SK-N-SH (cell line): ENCODE measurements around the gene ARHGAP6. TPM values are rescaled to one million over a fixed set of nuclear protein-coding genes. Genes with fewer than 3 reads are reported as not detected.

Experiments
- CTCF ChIA-PET: fragments of 300-600, 350-600 bp; formaldehyde crosslinking; extraction: SDS; loops from one replicate; lab custom pipeline; 2021; lab: Yijun Ruan, JAX
- POLR2A ChIA-PET: fragments of 350-600 bp; sonication (Branson Sonifier 250); formaldehyde crosslinking; extraction: SDS; loops from one replicate; lab custom pipeline; 2020; ENCODE audit warnings: antibody characterized with exemption, inconsistent platforms; lab: Yijun Ruan, JAX
- DNase-seq: peaks from one replicate; pipeline ENCODE4 v3.0.0; 2012
- H2AFZ ChIP-seq: fragments of 200-600 bp; sonication (generic); 2 replicates; pipeline ENCODE4 v1.8.1; 2016; ENCODE audit warnings: antibody characterized with exemption, mild to moderate bottlenecking, low read depth
- H3F3A ChIP-seq: fragments of 200-600 bp; sonication (generic); replicated peaks from 2 replicates; pipeline ENCODE3; 2016; ENCODE audit warnings: antibody characterized with exemption, mild to moderate bottlenecking; ENCODE audit not compliant: insufficient read depth
- H3K27ac ChIP-seq, 2 experiments: fragments of 200-500 bp in 1 of 2; fragments of 200-600 bp in 1 of 2; sonication (Bioruptor generic) in 1 of 2; sonication (generic), shearing (Covaris generic) in 1 of 2; 2 replicates each; pipeline versions ENCODE4 v1.5.1 to v1.6.1; 2014 to 2016; ENCODE audit warnings: low read depth in 2 of 2, inconsistent platforms in 1 of 2, low read length in 1 of 2, mild to moderate bottlenecking in 1 of 2, mixed read lengths in 1 of 2
- H3K27me3 ChIP-seq: fragments of 200-600 bp; sonication (generic), shearing (Covaris generic); 2 replicates; pipeline ENCODE4 v1.6.1; 2016; ENCODE audit warnings: mixed run types; ENCODE audit not compliant: insufficient read depth
- H3K36me3 ChIP-seq, 2 experiments: fragments of 200-500 bp in 1 of 2; fragments of 200-600 bp in 1 of 2; sonication (Bioruptor generic) in 1 of 2; sonication (generic) in 1 of 2; replicated peaks in 1 of 2; 2 replicates each; pipeline versions ENCODE3 to v1.5.1; 2014 to 2016; ENCODE audit warnings: low read length in 1 of 2, mild to moderate bottlenecking in 1 of 2; ENCODE audit not compliant: insufficient read depth in 2 of 2, control insufficient read depth in 1 of 2
- H3K4me1 ChIP-seq, 2 experiments: fragments of 200-500 bp in 1 of 2; fragments of 200-600 bp in 1 of 2; sonication (Bioruptor generic) in 1 of 2; sonication (generic), shearing (Covaris generic) in 1 of 2; 2 replicates each; pipeline versions ENCODE4 v1.5.1 to v1.6.1; 2014 to 2016; ENCODE audit warnings: low read depth in 1 of 2, low read length in 1 of 2, mixed run types in 1 of 2; ENCODE audit not compliant: insufficient read depth in 2 of 2, control insufficient read depth in 1 of 2
- H3K4me2 ChIP-seq: fragments of 200-600 bp; sonication (generic), shearing (Covaris generic); 2 replicates; pipeline ENCODE4 v1.6.1; 2017; ENCODE audit warnings: mixed run types
- H3K4me3 ChIP-seq, 2 experiments: fragments of 200-500 bp in 1 of 2; fragments of 200-600 bp in 1 of 2; sonication (Bioruptor generic) in 1 of 2; sonication (generic), shearing (Covaris generic) in 1 of 2; 2 replicates each; pipeline versions ENCODE4 v1.5.1 to v1.8.1; 2014 to 2016; ENCODE audit warnings: low read depth in 2 of 2, inconsistent platforms in 1 of 2, low read length in 1 of 2, mild to moderate bottlenecking in 1 of 2, mixed read lengths in 1 of 2, moderate library complexity in 1 of 2
- H3K79me2 ChIP-seq: fragments of 200-600 bp; sonication (generic); 2 replicates; pipeline ENCODE4 v1.8.1; 2017; ENCODE audit warnings: mild to moderate bottlenecking; ENCODE audit not compliant: insufficient read depth
- H3K9ac ChIP-seq: fragments of 200-600 bp; sonication (generic); 2 replicates; pipeline ENCODE4 v1.6.1; 2017; ENCODE audit warnings: mixed run types
- H3K9me2 ChIP-seq: fragments of 200-600 bp; sonication (generic); 2 replicates; pipeline ENCODE4 v1.6.1; 2017; ENCODE audit warnings: mixed run types
- H3K9me3 ChIP-seq: fragments of 200-600 bp; sonication (generic); 2 replicates; pipeline ENCODE4 v1.6.1; 2017; ENCODE audit warnings: mixed run types, mild to moderate bottlenecking, moderate library complexity
- H4K20me1 ChIP-seq: fragments of 200-600 bp; sonication (generic); 2 replicates; pipeline ENCODE4 v1.6.1; 2017; ENCODE audit warnings: mild to moderate bottlenecking, mixed run types; ENCODE audit not compliant: insufficient read depth
- CHD2 ChIP-seq: fragments of 150-350 bp; IDR thresholded peaks from 2 replicates; pipeline ENCODE4 v1.6.1; 2018; ENCODE audit warnings: low read length; ENCODE audit not compliant: partially characterized antibody
- EP300 ChIP-seq, 2 experiments: IDR thresholded peaks; 2 replicates each; pipeline versions ENCODE4 v1.4.0 to v1.6.1; 2012; ENCODE audit warnings: borderline replicate concordance in 1 of 2, low read depth in 1 of 2, low read length in 1 of 2
- EZH2phosphoT487 ChIP-seq: fragments of 200-600 bp; sonication (generic); IDR thresholded peaks from 2 replicates; pipeline ENCODE4 v1.6.1; 2017; ENCODE audit warnings: low read depth, mixed run types, mild to moderate bottlenecking, antibody characterized with exemption, moderate library complexity, borderline replicate concordance
- FOXJ3 ChIP-seq: sonication (generic); formaldehyde crosslinking; IDR thresholded peaks from 2 replicates; pipeline ENCODE4 v1.5.1; 2020; ENCODE audit warnings: mild to moderate bottlenecking, missing genetic modification reagents
- GABPA ChIP-seq: IDR thresholded peaks from 2 replicates; pipeline ENCODE4 v1.4.0; 2012; ENCODE audit warnings: low read depth, mild to moderate bottlenecking
- IRF3 ChIP-seq: fragments of 150-350 bp; IDR thresholded peaks from 2 replicates; pipeline ENCODE4 v1.6.1; 2016; ENCODE audit warnings: mild to moderate bottlenecking, low read depth, low read length
- MAX ChIP-seq: IDR thresholded peaks from 2 replicates; pipeline ENCODE4 v1.4.0; 2012; ENCODE audit warnings: low read depth
- MEF2A ChIP-seq: IDR thresholded peaks from 2 replicates; pipeline ENCODE4 v1.4.0; 2012; ENCODE audit warnings: low read depth, borderline replicate concordance
- MXI1 ChIP-seq: IDR thresholded peaks from 2 replicates; pipeline ENCODE4 v1.6.1; 2012; ENCODE audit warnings: mild to moderate bottlenecking, low read depth, low read length, improper control_type of control experiment
- NFIC ChIP-seq: IDR thresholded peaks from 2 replicates; pipeline ENCODE4 v1.4.0; 2012; ENCODE audit warnings: borderline replicate concordance
- NRF1 ChIP-seq: IDR thresholded peaks from 2 replicates; pipeline ENCODE4 v1.6.1; 2012; ENCODE audit warnings: low read depth, mild to moderate bottlenecking, low read length
- RAD21 ChIP-seq: IDR thresholded peaks from 2 replicates; pipeline ENCODE4 v1.6.1; 2012; ENCODE audit warnings: mild to moderate bottlenecking, low read length
- RXRA ChIP-seq: IDR thresholded peaks from 2 replicates; pipeline ENCODE4 v1.4.0; 2012; ENCODE audit warnings: low read depth, mild to moderate bottlenecking, borderline replicate concordance
- SIN3A ChIP-seq: IDR thresholded peaks from 2 replicates; pipeline ENCODE4 v1.6.1; 2012; ENCODE audit warnings: low read depth, mild to moderate bottlenecking, low read length, moderate library complexity, borderline replicate concordance
- TAF1 ChIP-seq: IDR thresholded peaks from 2 replicates; pipeline ENCODE4 v1.6.1; 2012; ENCODE audit warnings: low read depth, mild to moderate bottlenecking, low read length, moderate library complexity, borderline replicate concordance
- TEAD4 ChIP-seq: IDR thresholded peaks from 2 replicates; pipeline ENCODE4 v1.4.0; 2012; ENCODE audit warnings: mild to moderate bottlenecking, borderline replicate concordance; ENCODE audit not compliant: insufficient read depth
- USF2 ChIP-seq: fragments of 150-350 bp; IDR thresholded peaks from 2 replicates; pipeline ENCODE4 v1.6.1; 2017; ENCODE audit warnings: antibody characterized with exemption, low read length, low read depth, borderline replicate concordance
- YY1 ChIP-seq: IDR thresholded peaks from 2 replicates; pipeline ENCODE4 v1.4.0; 2012; ENCODE audit warnings: low read depth, mild to moderate bottlenecking
- ZBTB33 ChIP-seq: IDR thresholded peaks from 2 replicates; pipeline ENCODE4 v1.4.0; 2012; ENCODE audit warnings: low read depth, borderline replicate concordance
- WGBS: methylation state at CpG from one replicate; pipeline ENCODE4 v1.1.6; 2017; ENCODE audit warnings: low lambda C conversion rate; 5-methylcytosine and 5-hydroxymethylcytosine counted together
- polyA plus RNA-seq, 3 experiments: library from polyadenylated mRNA; depleted of rRNA; stranded (reverse); fragments of >200 nt; gene quantifications; 2 replicates each; pipeline ENCODE4 v1.2.3, GENCODE V29; 2012

Gene ARHGAP6
- polyA plus RNA-seq, 1 of the 3 experiments (the other 2 are of a cell fraction): 0.16 TPM

- no peak for DNase-seq
Observed at GRCh38 chrX:11597479-11597878, 68.2 kb downstream of the ARHGAP6 start.

More at GRCh38 chrX:11597479-11597878, 68.2 kb downstream of the ARHGAP6 start:
- Histone ChIP-seq H3K9ac (no peak overlapping the region), H3K27me3 (no peaks in the 10 kb centered on the region; the same call in 1 of the 2 replicates), H3K9me3 (no peaks in the 10 kb centered on the region), H3K4me3 (no peak overlapping the region), H3K27ac (no peak overlapping the region), H3K79me2 (no peaks in the 10 kb centered on the region)
- ChIA-PET CTCF (interaction anchor here (1.5 kb wide), 1 partner anchor 81 kb away, joined by 3 read pairs; no protein-coding TSS in a partner anchor), POLR2A (no interaction called here)
- TF ChIP-seq MEF2A: no peak
- no peak for TF ChIP-seq CHD2
- TF ChIP-seq NRF1: no peak
- no peak for TF ChIP-seq SIN3A
- no peak for TF ChIP-seq MXI1
- no peak for TF ChIP-seq USF2
- TF ChIP-seq EZH2phosphoT487: no peak
- no peak for TF ChIP-seq MAX
- TF ChIP-seq TEAD4: no peak
- no peak for TF ChIP-seq RXRA
- TF ChIP-seq YY1: no peak
- no peak for TF ChIP-seq IRF3
- TF ChIP-seq RAD21: no peak
- no peak for TF ChIP-seq ZBTB33
- no peak for TF ChIP-seq FOXJ3 (CRISPR knock-in tag)
- TF ChIP-seq NFIC: no peak
- TF ChIP-seq TAF1: no peak
- no peak for TF ChIP-seq EP300 (IDR thresholded peaks at IDR 0.05; ENCODE audit: borderline replicate concordance in 1 of 2, low read depth in 1 of 2, low read length in 1 of 2)
- no peak for TF ChIP-seq GABPA
- TF ChIP-seq, all 33 proteins: peak for 0
- Histone ChIP-seq H3F3A (no peaks in the 10 kb centered on the region), H3K9me2 (no peaks in the 10 kb centered on the region; the same call in 1 of the 2 replicates), H4K20me1 (no peaks in the 10 kb centered on the region), H3K4me1 (no peaks in the 10 kb centered on the region), H2AFZ (no peak overlapping the region), H3K36me3 (no peaks in the 10 kb centered on the region), H3K4me2 (no peak overlapping the region)
- 4% methylated on average over 2 of the region's 2 CpGs for WGBS
